ENCODE data around the gene CD52. TPM values are rescaled to one million over a fixed set of nuclear protein-coding genes. Genes with fewer than 3 reads are reported as not detected.
"Not testable (repeated sequence)": the region's sequence is repeated elsewhere in the genome, so short reads cannot be mapped to it uniquely, and the experiment has no call there.

CD52 gene
- total RNA-seq, 1 donor from 2014 or later = 7.3 TPM

- H3K4me2 ChIP-seq = peak within 1 kb of the TSS; percentile 86
- peak within 1 kb of the TSS; percentile 68 for H2AFZ ChIP-seq (replicated peaks)
- H3K4me1 Mint-ChIP-seq = peaks cover 25% of the 10 kb centered on the region
- peaks cover 5% of the 10 kb centered on the region for H3K27me3 Mint-ChIP-seq (ENCODE audit: insufficient read depth, low read depth)
- peak; percentile 98 for DNase-seq (ENCODE audit: low spot score)
- H3K27ac ChIP-seq = no peak within 1 kb of the TSS
- no peaks in the 10 kb centered on the region for H3K79me2 ChIP-seq (ENCODE audit: low read depth)
- no peaks in the 10 kb centered on the region for H3K27me3 ChIP-seq
- H3K4me3 ChIP-seq = peak within 1 kb of the TSS; percentile 86
- H3F3A ChIP-seq (ENCODE audit: low read depth) = peaks cover 12% of the 10 kb centered on the region
- H3K36me3 Mint-ChIP-seq = no peaks in the 10 kb centered on the region
- peaks cover 11% of the 10 kb centered on the region for H3K4me1 ChIP-seq
- H3K9ac ChIP-seq = peak within 1 kb of the TSS; percentile 63
- H3K9me3 Mint-ChIP-seq = no peaks in the 10 kb centered on the region
- no peaks in the 10 kb centered on the region for H3K9me3 ChIP-seq (ENCODE audit: low read depth)
- H3K4me3 Mint-ChIP-seq = peak within 1 kb of the TSS; percentile 100
- H4K20me1 ChIP-seq (ENCODE audit: low read depth) = no peaks in the 10 kb centered on the region
- no peaks in the 10 kb centered on the region for H3K36me3 ChIP-seq
- no peak for TF ChIP-seq EZH2 (IDR thresholded peaks at IDR 0.05)
- TF ChIP-seq CTCF (IDR thresholded peaks at IDR 0.05) = no peak
- H3K27ac Mint-ChIP-seq = peak within 1 kb of the TSS; percentile 100
Measured at GRCh38 chr1:26306290-26307229, 11.2 kb upstream of the CD52 start, which contains the start of gene UBXN11. UBXN11 (minus strand) TSS chr1:26306636; CDS start chr1:26302883, 3,753 bp downstream.

- no peaks in the 10 kb centered on the region for H3K36me3 ChIP-seq
- peak overlapping the region; percentile 74 for H3K4me3 Mint-ChIP-seq
- peaks cover 5% of the 10 kb centered on the region for H3K27me3 Mint-ChIP-seq (ENCODE audit: insufficient read depth, low read depth)
- H3K27ac Mint-ChIP-seq = no peak overlapping the region
- H3K9me3 Mint-ChIP-seq = no peaks in the 10 kb centered on the region
- H3K79me2 ChIP-seq (ENCODE audit: low read depth) = no peaks in the 10 kb centered on the region
- peaks cover 12% of the 10 kb centered on the region for H3F3A ChIP-seq (ENCODE audit: low read depth)
- peak overlapping the region; percentile 18 for H2AFZ ChIP-seq (replicated peaks)
- H3K4me1 ChIP-seq = peaks cover 11% of the 10 kb centered on the region
- H3K4me2 ChIP-seq = peak overlapping the region; percentile 74
- H3K4me3 ChIP-seq = peak overlapping the region; percentile 86
- H3K9ac ChIP-seq = peak overlapping the region; percentile 21
- H3K27ac ChIP-seq = no peak overlapping the region
- no peaks in the 10 kb centered on the region for H4K20me1 ChIP-seq (ENCODE audit: low read depth)
- H3K27me3 ChIP-seq = no peaks in the 10 kb centered on the region
- no peaks in the 10 kb centered on the region for H3K36me3 Mint-ChIP-seq
- DNase-seq (ENCODE audit: low spot score) = no peak
- H3K9me3 ChIP-seq (ENCODE audit: low read depth) = no peaks in the 10 kb centered on the region
- peaks cover 25% of the 10 kb centered on the region for H3K4me1 Mint-ChIP-seq
- TF ChIP-seq EZH2phosphoT487 (IDR thresholded peaks at IDR 0.05) = no peak
- TF ChIP-seq CTCF (IDR thresholded peaks at IDR 0.05) = no peak
- TF ChIP-seq EZH2 (IDR thresholded peaks at IDR 0.05) = no peak
Measured at GRCh38 chr1:26307363-26307781, 10.4 kb upstream of the CD52 start.

- not testable (repeated sequence) for H3K27me3 ChIP-seq; H3K4me2 ChIP-seq; H3K36me3 Mint-ChIP-seq; H4K20me1 ChIP-seq (ENCODE audit: low read depth); H3K9me3 ChIP-seq (ENCODE audit: low read depth); H3K79me2 ChIP-seq (ENCODE audit: low read depth); H3K9ac ChIP-seq; H3K27me3 Mint-ChIP-seq (ENCODE audit: insufficient read depth, low read depth); H3K36me3 ChIP-seq; H2AFZ ChIP-seq (replicated peaks); H3K27ac ChIP-seq; DNase-seq (ENCODE audit: low spot score); H3K4me3 ChIP-seq; H3K9me3 Mint-ChIP-seq
- Histone ChIP-seq H3F3A (ENCODE audit: low read depth) (peaks cover 12% of the 10 kb centered on the region), H3K4me1 (peaks cover 11% of the 10 kb centered on the region)
- Mint-ChIP-seq H3K4me1 (peaks cover 25% of the 10 kb centered on the region), H3K4me3 (peak overlapping the region; percentile 74), H3K27ac (peak overlapping the region; percentile 82)
Measured at GRCh38 chr1:26307966-26308899, 9.5 kb upstream of the CD52 start.

Data from neural progenitor cell (in vitro differentiated cells).